Brain microvascular endothelial cell (primary cell): ENCODE data around the gene ARHGAP6.

ENCODE experiments used
- DNase-seq: peaks from one replicate; pipeline ENCODE4 v3.0.0-alpha.2; 2020
- H3K27ac ChIP-seq: fragments of 250-450 bp; sonication (Bioruptor Pico); 2 replicates; pipeline ENCODE4 v1.5.1; 2020; ENCODE audit warnings: mild to moderate bottlenecking, moderate library complexity
- H3K27me3 ChIP-seq: fragments of 250-450 bp; sonication (Bioruptor Pico); replicated peaks from 2 replicates; pipeline ENCODE4 v1.5.1; 2020; ENCODE audit warnings: mild to moderate bottlenecking
- H3K36me3 ChIP-seq: fragments of 250-450 bp; sonication (Bioruptor Pico); replicated peaks from 2 replicates; pipeline ENCODE4 v1.5.1; 2020; ENCODE audit warnings: mild to moderate bottlenecking
- H3K4me3 ChIP-seq: 2 replicates; pipeline ENCODE4 v1.5.1; 2011; ENCODE audit warnings: low read depth, mild to moderate bottlenecking, control low read depth, low read length, moderate library complexity
- in situ Hi-C: cut with HindIII; loops from 2 replicates; pipeline ENCODE4 v1.10.0; 2017; ENCODE audit warnings: low sequenced_read_pairs, low pct_ligation_motif_present
- TF ChIP-seq, protein P1 (sequence below): IDR thresholded peaks from 2 replicates; pipeline ENCODE4 v1.5.1; 2011; ENCODE audit warnings: low read depth, mild to moderate bottlenecking, moderate library complexity, low read length, control low read depth, inconsistent platforms; ENCODE audit errors: missing control alignments

Gene ARHGAP6

DNA sequence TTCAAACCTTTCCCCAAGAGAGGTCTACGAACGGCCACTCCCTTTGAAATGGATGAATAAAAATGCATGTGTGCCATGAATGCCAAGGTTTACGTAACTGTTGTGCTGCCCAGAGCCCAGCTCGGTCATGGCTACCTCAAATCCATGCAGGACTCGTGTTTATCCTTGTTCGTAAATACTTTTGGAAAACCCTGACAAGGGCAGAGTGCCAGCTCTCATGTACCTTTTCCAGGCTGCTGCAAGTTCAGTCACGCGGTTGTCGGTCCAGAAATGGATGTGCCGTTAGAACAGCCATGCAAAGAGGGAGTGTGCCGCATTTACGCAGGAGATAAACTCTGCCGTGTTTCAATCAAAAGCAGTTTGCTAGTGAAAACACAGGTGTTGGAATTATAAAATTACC lies 249.1 kb downstream of the ARHGAP6 start:
- H3K36me3 ChIP-seq = no peaks in the 10 kb centered on the region
- DNase-seq = no peak
- TF ChIP-seq, protein P1, sequence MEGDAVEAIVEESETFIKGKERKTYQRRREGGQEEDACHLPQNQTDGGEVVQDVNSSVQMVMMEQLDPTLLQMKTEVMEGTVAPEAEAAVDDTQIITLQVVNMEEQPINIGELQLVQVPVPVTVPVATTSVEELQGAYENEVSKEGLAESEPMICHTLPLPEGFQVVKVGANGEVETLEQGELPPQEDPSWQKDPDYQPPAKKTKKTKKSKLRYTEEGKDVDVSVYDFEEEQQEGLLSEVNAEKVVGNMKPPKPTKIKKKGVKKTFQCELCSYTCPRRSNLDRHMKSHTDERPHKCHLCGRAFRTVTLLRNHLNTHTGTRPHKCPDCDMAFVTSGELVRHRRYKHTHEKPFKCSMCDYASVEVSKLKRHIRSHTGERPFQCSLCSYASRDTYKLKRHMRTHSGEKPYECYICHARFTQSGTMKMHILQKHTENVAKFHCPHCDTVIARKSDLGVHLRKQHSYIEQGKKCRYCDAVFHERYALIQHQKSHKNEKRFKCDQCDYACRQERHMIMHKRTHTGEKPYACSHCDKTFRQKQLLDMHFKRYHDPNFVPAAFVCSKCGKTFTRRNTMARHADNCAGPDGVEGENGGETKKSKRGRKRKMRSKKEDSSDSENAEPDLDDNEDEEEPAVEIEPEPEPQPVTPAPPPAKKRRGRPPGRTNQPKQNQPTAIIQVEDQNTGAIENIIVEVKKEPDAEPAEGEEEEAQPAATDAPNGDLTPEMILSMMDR = no peak
- H3K27me3 ChIP-seq = no peaks in the 10 kb centered on the region
- in situ Hi-C loops = no loop called here
- H3K4me3 ChIP-seq = no peak overlapping the region
- H3K27ac ChIP-seq = no peak overlapping the region

DNA sequence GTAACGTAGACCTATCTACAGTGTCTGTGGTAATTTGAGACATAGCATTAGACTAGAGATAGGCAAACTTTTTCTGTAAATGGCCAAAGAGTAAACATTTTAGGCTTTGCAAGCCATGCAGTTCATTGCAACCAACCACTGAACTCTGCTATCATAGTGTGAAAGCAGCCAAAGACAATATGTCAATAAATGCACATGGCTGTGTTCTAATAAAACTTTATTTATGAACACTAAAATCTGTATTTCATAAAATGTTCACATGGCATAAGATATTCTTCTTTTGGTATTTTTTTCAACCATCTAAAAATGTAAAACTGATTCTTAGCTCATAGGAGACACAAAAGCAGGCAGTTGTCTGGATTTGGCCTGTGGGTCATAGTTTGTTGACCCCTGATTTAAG lies 251.6 kb downstream of the ARHGAP6 start:
- Histone ChIP-seq H3K27me3 (no peaks in the 10 kb centered on the region), H3K4me3 (no peak overlapping the region), H3K27ac (no peak overlapping the region), H3K36me3 (no peaks in the 10 kb centered on the region)
- no peak for DNase-seq
- in situ Hi-C loops = no loop called here
- TF ChIP-seq, protein P1 = no peak

DNA sequence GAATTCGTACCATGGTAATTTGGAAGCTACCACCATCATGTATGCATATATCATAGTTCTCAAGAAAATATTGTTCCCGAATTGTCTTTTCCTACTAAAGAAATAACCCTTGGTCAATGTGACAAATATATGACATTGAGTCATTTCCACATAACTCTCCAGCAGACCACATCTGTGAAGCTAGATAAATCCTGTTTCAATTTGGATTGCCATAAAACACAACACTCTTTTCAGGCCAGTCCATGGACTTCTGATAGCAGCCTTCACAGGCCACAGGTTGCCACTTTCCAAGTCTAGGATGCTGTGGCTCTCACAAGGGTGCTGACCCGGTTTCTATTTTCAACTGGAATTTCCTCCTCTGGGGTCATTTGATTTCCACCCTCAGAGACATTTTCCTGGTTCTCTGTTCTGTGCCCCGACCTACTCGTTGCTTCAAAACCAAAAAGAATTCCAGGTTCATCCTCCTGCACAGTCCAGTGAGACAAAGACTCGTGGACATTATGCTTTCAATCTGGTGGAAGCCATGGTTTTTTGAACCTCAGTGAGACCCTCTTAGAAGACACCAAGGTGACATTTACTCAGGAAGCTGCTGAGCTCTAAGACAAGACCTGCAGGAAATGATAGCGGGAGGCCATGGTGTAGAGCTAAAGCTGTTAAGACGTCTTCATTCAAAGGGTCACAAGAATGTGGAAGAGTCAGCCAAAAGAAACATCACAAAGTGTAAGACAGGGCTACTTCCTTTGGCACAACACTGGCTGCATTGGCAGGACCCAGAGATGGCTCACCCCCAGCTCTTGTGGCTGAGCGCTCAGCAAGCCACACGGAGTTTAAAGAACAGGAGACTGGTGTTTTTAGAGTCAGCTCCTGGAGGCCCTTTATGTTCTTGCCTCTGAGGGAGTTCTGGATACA lies 252.8 kb downstream of the ARHGAP6 start:
- TF ChIP-seq, protein P1 = no peak

DNA sequence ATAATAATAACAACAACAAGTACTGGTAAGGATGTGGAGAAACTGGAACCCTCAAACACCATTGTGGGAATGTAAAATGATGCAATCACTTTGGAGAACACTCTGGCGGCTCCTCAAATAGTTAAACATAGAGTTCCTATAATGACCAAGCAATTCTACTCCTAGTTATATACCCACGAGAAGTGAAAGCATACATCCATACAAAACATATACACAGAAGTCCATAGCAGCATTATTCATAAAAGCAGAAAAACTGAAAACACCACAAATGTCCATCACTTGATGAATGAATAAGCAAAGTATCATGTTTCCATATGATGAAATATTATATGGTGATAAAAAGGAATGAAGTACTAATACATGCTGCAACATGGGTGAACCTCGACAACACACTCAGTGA lies 255.8 kb downstream of the ARHGAP6 start:
- H3K27me3 ChIP-seq = no peaks in the 10 kb centered on the region
- DNase-seq = no peak
- no peak overlapping the region for H3K27ac ChIP-seq
- no peaks in the 10 kb centered on the region for H3K36me3 ChIP-seq
- in situ Hi-C loops = no loop called here
- TF ChIP-seq, protein P1 = no peak
- no peak overlapping the region for H3K4me3 ChIP-seq

More for the DNA sequence above, 252.8 kb downstream of the ARHGAP6 start:
- in situ Hi-C loops = no loop called here
- H3K36me3 ChIP-seq = no peaks in the 10 kb centered on the region
- no peak overlapping the region for H3K4me3 ChIP-seq
- no peak overlapping the region for H3K27ac ChIP-seq
- H3K27me3 ChIP-seq = no peaks in the 10 kb centered on the region
- no peak for DNase-seq

DNA sequence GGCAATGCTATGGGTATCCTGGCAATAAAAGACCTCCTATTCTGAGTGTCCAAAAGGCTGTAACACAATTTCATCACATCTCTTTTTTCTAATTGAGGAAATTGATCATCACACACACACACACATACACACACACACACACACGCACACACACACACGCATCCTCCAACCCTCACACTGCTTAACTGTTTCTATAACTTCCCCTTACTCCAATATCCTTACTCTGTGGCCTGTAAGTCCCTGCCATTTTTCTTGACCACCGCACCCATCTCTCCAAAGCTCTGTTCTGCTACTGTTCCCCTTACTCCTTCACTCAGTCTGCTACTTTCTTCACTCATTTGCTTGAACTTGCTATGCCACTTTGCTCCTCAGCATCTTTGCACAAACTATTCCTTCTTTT lies 256.9 kb downstream of the ARHGAP6 start:
- no peak overlapping the region for H3K4me3 ChIP-seq
- no peaks in the 10 kb centered on the region for H3K36me3 ChIP-seq
- in situ Hi-C loops = no loop called here
- TF ChIP-seq, protein P1 = no peak
- no peak for DNase-seq
- no peaks in the 10 kb centered on the region for H3K27me3 ChIP-seq
- no peak overlapping the region for H3K27ac ChIP-seq

DNA sequence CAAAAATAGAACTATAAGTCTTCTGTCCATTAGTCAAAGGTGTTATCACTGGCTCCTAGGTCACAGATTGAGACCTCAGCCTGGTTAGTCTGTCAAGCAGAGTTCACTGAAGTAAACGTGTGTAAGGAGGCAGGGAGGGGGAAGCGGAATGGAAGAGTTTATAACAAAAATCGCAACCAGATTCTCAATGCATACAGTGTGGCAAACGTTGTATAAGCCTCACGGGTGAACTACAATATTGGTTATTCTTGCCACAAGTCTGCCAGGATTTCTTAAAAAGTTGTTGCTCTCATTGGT lies 257.7 kb downstream of the ARHGAP6 start:
- no peak for DNase-seq
- H3K27ac ChIP-seq = no peak overlapping the region
- TF ChIP-seq, protein P1 = no peak
- no peaks in the 10 kb centered on the region for H3K27me3 ChIP-seq
- no peaks in the 10 kb centered on the region for H3K36me3 ChIP-seq
- in situ Hi-C loops = no loop called here
- no peak overlapping the region for H3K4me3 ChIP-seq
